Tibial artery (tissue), 4 donors: ENCODE data around the gene MTMR11.

Source experiments
- DNase-seq, 2 donors: peaks; one replicate each; pipeline ENCODE4 v3.0.0-alpha.2; 2019
- H3K27ac ChIP-seq, 2 donors: fragments of 200-600 bp; sonication (generic) in 1 of 2; 1 replicate in 1 of 2; 2 replicates in 1 of 2; pipeline ENCODE4 v1.5.1; 2018 to 2019; ENCODE audit warnings: mild to moderate bottlenecking in 1 of 2
- H3K27me3 ChIP-seq, 2 donors: fragments of 200-600 bp; sonication (generic) in 1 of 2; one replicate each; pipeline versions ENCODE4 v1.5.1 to v1.6.0; 2016 to 2019
- H3K36me3 ChIP-seq, 3 donors: fragments of 200-600 bp; sonication (generic) in 2 of 3; one replicate each; pipeline ENCODE4 v1.5.1; 2016 to 2019; ENCODE audit warnings: mild to moderate bottlenecking in 2 of 3
- H3K4me1 ChIP-seq, 4 donors: fragments of 200-600 bp; sonication (generic) in 2 of 4; 1 replicate in 3 of 4; 2 replicates in 1 of 4; pipeline ENCODE4 v1.5.1; 2016 to 2019
- H3K4me3 ChIP-seq, 2 donors: fragments of 200-600 bp; sonication (generic) in 1 of 2; 1 replicate in 1 of 2; 2 replicates in 1 of 2; pipeline ENCODE4 v1.5.1; 2018 to 2019; ENCODE audit warnings: mild to moderate bottlenecking in 2 of 2
- H3K9me3 ChIP-seq, 3 donors: fragments of 200-600 bp; sonication (generic) in 1 of 3; one replicate each; pipeline ENCODE4 v1.5.1; 2016 to 2019
- intact Hi-C: fragments of 100-400 bp; cut with DNase I; formaldehyde crosslinking; loops from one replicate; pipeline ENCODE4 v1.15.0; 2023; ENCODE audit warnings: low total_unique reads
- TF ChIP-seq, protein P1 (sequence below), 2 experiments: fragments of 200-600 bp in 1 of 2; fragments of 450-650 bp in 1 of 2; IDR thresholded peaks; one replicate each; pipeline ENCODE4 v1.5.1; 2017 to 2019; ENCODE audit warnings: antibody characterized with exemption in 2 of 2, mild to moderate bottlenecking in 1 of 2, moderate library complexity in 1 of 2

MTMR11 gene

DNA sequence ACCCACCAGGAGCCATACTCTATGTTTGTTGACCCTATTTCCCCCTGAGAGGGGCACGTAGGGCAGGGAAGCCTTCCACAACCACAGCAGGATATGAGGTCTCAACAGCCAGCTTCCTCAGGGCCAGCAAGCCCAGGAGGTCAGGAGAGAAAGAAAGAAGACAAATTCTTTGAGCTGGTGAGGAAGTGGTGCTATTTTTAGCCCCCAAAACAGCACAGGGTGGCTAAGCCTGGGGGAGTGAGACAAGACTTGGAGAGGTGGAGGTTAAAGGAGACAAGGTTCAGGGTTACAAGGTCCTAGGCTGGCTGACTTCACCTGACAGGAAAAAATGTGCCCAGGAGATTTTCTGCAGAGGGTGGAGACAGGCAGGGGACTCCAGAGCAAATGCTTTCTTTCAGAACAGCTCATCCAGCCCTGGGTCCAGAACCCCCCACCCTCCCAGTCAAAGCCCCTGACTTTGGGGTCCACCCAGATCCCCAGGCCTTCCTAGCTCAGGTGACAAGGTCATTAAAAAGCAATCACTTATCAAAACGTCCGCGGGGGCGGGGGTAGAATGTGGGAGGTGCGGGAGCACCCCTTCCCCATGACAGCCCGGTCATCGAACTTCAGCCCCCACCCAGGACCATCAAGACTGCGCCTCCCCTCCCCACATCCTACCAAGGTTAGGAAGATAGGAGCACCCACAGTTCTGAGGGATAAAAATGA is 20.3 kb downstream of the MTMR11 start:
- peak overlapping the region; percentile 60 to 86 for H3K4me3 ChIP-seq
- no peaks in the 10 kb centered on the region for H3K9me3 ChIP-seq
- peak in 1 of 2 donors; percentile 59 for DNase-seq
- intact Hi-C loops, result no loop called here
- H3K27me3 ChIP-seq, result no peaks in the 10 kb centered on the region
- TF ChIP-seq, protein P1, sequence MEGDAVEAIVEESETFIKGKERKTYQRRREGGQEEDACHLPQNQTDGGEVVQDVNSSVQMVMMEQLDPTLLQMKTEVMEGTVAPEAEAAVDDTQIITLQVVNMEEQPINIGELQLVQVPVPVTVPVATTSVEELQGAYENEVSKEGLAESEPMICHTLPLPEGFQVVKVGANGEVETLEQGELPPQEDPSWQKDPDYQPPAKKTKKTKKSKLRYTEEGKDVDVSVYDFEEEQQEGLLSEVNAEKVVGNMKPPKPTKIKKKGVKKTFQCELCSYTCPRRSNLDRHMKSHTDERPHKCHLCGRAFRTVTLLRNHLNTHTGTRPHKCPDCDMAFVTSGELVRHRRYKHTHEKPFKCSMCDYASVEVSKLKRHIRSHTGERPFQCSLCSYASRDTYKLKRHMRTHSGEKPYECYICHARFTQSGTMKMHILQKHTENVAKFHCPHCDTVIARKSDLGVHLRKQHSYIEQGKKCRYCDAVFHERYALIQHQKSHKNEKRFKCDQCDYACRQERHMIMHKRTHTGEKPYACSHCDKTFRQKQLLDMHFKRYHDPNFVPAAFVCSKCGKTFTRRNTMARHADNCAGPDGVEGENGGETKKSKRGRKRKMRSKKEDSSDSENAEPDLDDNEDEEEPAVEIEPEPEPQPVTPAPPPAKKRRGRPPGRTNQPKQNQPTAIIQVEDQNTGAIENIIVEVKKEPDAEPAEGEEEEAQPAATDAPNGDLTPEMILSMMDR (IDR thresholded peaks at IDR 0.05), result no peak
- peaks cover 0 to 31% (median 21%) of the 10 kb centered on the region in 4 donors for H3K4me1 ChIP-seq
- H3K27ac ChIP-seq, result peak overlapping the region; percentile 61 to 69
- H3K36me3 ChIP-seq, result peaks cover 3 to 25% (median 13%) of the 10 kb centered on the region in 3 donors

DNA sequence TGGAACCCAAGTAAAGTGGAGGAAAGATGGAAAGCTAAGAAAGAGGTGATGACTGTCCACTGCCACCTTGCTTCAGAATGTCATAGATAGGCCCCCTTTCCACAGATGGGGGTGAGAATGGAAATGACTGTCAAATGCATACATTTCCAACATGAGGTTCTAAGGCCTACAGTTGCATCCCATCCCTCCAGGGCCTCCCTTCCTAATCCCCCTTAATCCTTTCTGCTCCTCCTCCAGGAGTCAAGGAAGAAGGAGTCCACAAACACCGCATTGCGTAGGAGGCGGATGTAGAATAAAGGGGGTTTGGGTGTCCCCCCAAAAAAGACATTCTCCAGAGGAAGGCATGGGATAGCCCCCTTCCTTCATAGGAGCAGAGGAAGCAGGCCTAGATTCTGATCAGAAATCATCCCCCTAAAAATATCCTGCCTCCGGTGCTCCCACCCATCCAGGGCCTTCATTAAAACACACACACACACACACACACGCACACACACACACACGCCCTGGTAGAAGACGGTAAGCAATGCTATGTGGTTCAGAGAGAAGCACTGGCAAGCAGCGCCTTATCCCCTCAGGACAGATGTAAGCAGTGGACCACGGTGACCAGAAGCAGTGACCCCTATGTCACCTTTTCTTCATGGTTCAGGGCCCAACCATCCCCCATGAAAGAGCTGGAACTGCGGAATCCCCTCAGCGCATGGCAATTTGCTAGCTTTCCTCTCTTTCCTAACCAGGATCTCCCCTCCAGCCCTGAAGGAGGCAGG is 21.1 kb downstream of the MTMR11 start:
- peak overlapping the region; percentile 61 to 69 for H3K27ac ChIP-seq
- intact Hi-C loops, result no loop called here

DNA sequence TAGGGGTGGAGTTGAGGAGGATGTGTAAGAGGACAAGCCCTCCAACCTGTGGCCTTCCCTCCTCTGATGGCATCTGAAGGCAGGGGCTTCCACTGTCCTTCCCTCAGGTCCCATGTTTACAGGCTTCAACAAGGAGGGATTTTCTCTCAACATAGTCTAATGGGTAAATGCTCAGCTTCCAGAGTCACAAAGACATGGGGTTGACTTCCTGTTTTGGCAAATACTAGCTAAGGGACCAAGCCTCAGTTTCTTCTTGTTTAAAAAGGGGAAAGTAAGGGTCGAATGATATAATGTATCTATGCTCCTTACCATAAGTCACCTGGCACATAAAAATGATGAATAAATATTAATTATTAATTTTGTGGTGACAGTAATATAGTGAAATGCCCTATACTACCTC is 22.1 kb downstream of the MTMR11 start:
- Histone ChIP-seq H3K9me3 (no peaks in the 10 kb centered on the region), H3K4me3 (no peak overlapping the region), H3K27ac (no peak overlapping the region), H3K36me3 (peaks cover 5 to 43% (median 31%) of the 10 kb centered on the region in 3 donors), H3K27me3 (no peaks in the 10 kb centered on the region), H3K4me1 (peaks cover 0 to 28% (median 21%) of the 10 kb centered on the region in 4 donors)
- TF ChIP-seq, protein P1 (IDR thresholded peaks at IDR 0.05), result no peak
- intact Hi-C loops, result no loop called here
- DNase-seq, result no peak

More for the DNA sequence above, 21.1 kb downstream of the MTMR11 start:
- no peak for DNase-seq
- H3K36me3 ChIP-seq, result peaks cover 5 to 33% (median 20%) of the 10 kb centered on the region in 3 donors
- no peaks in the 10 kb centered on the region for H3K9me3 ChIP-seq
- no peaks in the 10 kb centered on the region for H3K27me3 ChIP-seq
- peak overlapping the region; percentile 60 to 86 for H3K4me3 ChIP-seq
- peaks cover 0 to 31% (median 21%) of the 10 kb centered on the region in 4 donors for H3K4me1 ChIP-seq
- TF ChIP-seq, protein P1 (IDR thresholded peaks at IDR 0.05), result no peak

DNA sequence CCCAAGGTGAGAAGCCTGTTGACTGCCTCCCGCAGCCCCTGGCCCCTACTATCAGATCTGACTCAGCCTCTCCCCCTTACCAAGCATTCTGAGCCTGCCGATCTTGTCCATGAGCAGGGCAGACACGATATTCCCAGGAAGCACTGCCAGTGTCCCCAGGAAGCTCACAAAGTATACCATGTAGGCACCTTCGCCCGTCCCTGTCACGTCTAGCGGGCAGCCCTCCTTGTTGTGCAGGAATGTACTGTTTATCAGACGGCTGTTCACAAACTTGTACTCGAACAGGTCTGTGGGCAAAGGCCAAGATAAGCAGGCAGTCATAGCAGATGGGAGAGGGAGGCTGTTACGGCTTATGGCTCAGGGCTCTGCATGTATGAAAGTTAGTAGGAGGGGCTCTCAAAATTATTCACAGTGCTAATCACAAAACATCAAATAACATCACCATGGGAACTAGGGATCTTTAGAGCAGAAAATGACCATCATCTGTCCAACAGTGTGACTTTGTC is 30.1 kb downstream of the MTMR11 start:
- Histone ChIP-seq H3K9me3 (no peaks in the 10 kb centered on the region), H3K4me3 (no peak overlapping the region), H3K27me3 (no peaks in the 10 kb centered on the region), H3K27ac (no peak overlapping the region), H3K36me3 (peaks cover 14 to 71% (median 48%) of the 10 kb centered on the region in 3 donors), H3K4me1 (no peaks in the 10 kb centered on the region)
- intact Hi-C loops, result no loop called here
- TF ChIP-seq, protein P1 (IDR thresholded peaks at IDR 0.05), result no peak
- DNase-seq, result no peak

DNA sequence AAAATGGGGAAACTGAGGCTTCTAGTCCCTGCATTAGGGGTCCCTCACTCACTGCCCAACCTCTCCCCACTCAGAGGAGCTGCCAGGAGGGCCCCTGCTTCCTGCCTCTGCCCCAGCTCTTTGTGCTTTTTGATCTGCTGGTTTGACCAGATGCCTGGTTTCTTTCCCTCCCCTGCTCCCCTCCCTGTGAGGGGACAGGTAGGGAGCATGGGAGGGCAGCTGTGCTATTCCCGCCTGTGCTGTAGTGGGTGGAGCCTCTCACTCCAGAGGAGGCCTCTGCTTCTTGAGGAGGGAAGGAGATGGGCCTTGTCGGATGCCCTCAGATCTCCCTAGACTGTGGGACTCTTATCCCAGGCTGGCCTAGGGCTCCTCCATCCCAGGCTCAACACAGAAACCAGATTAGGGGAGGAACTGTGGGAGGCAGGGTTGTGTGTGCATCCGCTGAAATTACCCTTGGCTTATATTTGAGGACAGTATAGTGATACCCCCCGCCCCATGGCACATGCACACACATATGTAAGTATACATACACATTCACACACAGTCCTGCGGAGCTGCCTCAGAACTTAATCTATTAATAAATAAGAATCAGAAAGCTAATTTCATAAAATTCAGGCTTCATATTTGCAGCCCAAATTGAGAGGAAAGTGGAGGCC is 32.7 kb downstream of the MTMR11 start:
- intact Hi-C loops, result no loop called here
- Histone ChIP-seq H3K27me3 (no peaks in the 10 kb centered on the region), H3K27ac (no peak overlapping the region), H3K4me3 (no peak overlapping the region), H3K4me1 (peaks cover 0 to 14% (median 5%) of the 10 kb centered on the region in 4 donors), H3K36me3 (peaks cover 10 to 44% (median 21%) of the 10 kb centered on the region in 3 donors), H3K9me3 (no peaks in the 10 kb centered on the region)
- DNase-seq, result no peak
- TF ChIP-seq, protein P1 (IDR thresholded peaks at IDR 0.05), result no peak
